ENCODE results near the gene WNT3. TPM values are rescaled to one million over a fixed set of nuclear protein-coding genes. Genes with fewer than 3 reads are reported as not detected.
"Not testable (repeated sequence)": the region's sequence is repeated elsewhere in the genome, so short reads cannot be mapped to it uniquely, and the experiment has no call there.

WNT3 gene
- total RNA-seq, 2 experiments from 2014 or later, result not detected

DNA sequence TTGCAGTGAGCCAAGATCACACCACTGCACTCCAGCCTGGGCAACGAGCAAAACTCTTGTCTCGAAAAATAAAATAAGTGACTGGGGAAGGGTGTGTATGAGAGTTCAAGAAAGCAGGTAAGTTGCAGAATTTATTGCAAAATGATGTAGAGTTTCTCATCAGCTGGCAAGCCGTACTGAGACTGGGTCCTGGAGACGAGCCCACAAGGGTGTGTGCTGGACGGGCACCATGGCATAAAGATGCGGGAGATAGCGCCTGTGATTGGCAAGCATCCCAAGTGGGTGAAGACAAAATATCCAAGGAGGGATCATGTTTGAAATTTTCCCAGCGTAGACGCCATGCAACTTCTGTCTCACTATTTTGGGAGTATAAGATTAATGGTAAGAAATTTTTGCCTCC lies 59.4 kb downstream of the WNT3 start:
- H3K4me1 Mint-ChIP-seq (ENCODE audit: low read depth), result no peaks in the 10 kb centered on the region
- no peaks in the 10 kb centered on the region for H3K27me3 ChIP-seq (ENCODE audit: control insufficient read depth in 1 of 2, insufficient read depth in 2 of 2, low read length in 2 of 2)
- no peak overlapping the region for H3K4me3 Mint-ChIP-seq
- H3K9me3 ChIP-seq (ENCODE audit: control insufficient read depth in 1 of 2, insufficient read depth in 1 of 2, low read length in 2 of 2), result no peaks in the 10 kb centered on the region
- H3K27ac Mint-ChIP-seq, result no peak overlapping the region
- intact Hi-C loops (cut with DNase I, micrococcal nuclease), result no loop called here
- DNase-seq (no peak), ATAC-seq (ENCODE audit: poor library complexity) (no peak)
- no peak overlapping the region for H3K27ac ChIP-seq (ENCODE audit: low read depth in 1 of 2, low read length in 2 of 2)
- no peaks in the 10 kb centered on the region for H3K9me3 Mint-ChIP-seq
- TF ChIP-seq, protein P1, sequence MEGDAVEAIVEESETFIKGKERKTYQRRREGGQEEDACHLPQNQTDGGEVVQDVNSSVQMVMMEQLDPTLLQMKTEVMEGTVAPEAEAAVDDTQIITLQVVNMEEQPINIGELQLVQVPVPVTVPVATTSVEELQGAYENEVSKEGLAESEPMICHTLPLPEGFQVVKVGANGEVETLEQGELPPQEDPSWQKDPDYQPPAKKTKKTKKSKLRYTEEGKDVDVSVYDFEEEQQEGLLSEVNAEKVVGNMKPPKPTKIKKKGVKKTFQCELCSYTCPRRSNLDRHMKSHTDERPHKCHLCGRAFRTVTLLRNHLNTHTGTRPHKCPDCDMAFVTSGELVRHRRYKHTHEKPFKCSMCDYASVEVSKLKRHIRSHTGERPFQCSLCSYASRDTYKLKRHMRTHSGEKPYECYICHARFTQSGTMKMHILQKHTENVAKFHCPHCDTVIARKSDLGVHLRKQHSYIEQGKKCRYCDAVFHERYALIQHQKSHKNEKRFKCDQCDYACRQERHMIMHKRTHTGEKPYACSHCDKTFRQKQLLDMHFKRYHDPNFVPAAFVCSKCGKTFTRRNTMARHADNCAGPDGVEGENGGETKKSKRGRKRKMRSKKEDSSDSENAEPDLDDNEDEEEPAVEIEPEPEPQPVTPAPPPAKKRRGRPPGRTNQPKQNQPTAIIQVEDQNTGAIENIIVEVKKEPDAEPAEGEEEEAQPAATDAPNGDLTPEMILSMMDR (IDR thresholded peaks at IDR 0.05), result no peak
- no peak overlapping the region for H3K4me3 ChIP-seq (ENCODE audit: low read length)
- H3K4me1 ChIP-seq (ENCODE audit: insufficient read depth, low read length), result no peaks in the 10 kb centered on the region
- ChIA-PET CTCF (no interaction called here), POLR2A (no interaction called here)
- peaks cover 34% of the 10 kb centered on the region for H3K36me3 ChIP-seq (ENCODE audit: insufficient read depth, low read length)
- H3K27me3 Mint-ChIP-seq, result no peaks in the 10 kb centered on the region
- peaks cover 40% of the 10 kb centered on the region for H3K36me3 Mint-ChIP-seq (ENCODE audit: low read depth)

DNA sequence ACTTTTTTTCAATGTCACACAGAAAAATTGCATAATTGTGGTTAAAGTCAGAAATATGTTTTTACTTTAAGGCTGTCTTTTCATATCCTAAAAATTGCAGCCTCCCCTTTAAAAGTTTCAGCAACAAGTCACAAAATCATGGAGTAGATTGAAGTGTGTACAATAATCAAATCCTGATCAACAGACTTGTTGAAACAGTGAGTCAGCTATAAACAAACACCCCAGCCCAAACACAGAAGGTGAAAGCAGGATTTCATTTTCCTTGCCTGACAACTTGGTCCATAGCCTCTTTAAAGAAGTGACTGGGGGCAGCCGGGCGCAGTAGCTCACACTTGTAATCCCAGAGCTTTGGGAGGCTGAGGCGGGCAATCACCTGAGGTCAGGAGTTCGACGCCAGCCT lies 59.9 kb downstream of the WNT3 start:
- no peak overlapping the region for H3K27ac ChIP-seq (ENCODE audit: low read depth in 1 of 2, low read length in 2 of 2)
- intact Hi-C loops (cut with DNase I, micrococcal nuclease), result no loop called here
- no peak overlapping the region for H3K27ac Mint-ChIP-seq
- DNase-seq (no peak), ATAC-seq (ENCODE audit: poor library complexity) (no peak)
- H3K27me3 Mint-ChIP-seq, result no peaks in the 10 kb centered on the region
- no peaks in the 10 kb centered on the region for H3K4me1 Mint-ChIP-seq (ENCODE audit: low read depth)
- H3K36me3 ChIP-seq (ENCODE audit: insufficient read depth, low read length), result peaks cover 36% of the 10 kb centered on the region
- TF ChIP-seq, protein P1 (IDR thresholded peaks at IDR 0.05), result no peak
- peaks cover 45% of the 10 kb centered on the region for H3K36me3 Mint-ChIP-seq (ENCODE audit: low read depth)
- no peaks in the 10 kb centered on the region for H3K27me3 ChIP-seq (ENCODE audit: control insufficient read depth in 1 of 2, insufficient read depth in 2 of 2, low read length in 2 of 2)
- H3K9me3 ChIP-seq (ENCODE audit: control insufficient read depth in 1 of 2, insufficient read depth in 1 of 2, low read length in 2 of 2), result no peaks in the 10 kb centered on the region
- POLR2A ChIA-PET, result no interaction called here
- CTCF ChIA-PET, result no interaction called here
- no peak overlapping the region for H3K4me3 ChIP-seq (ENCODE audit: low read length)
- no peaks in the 10 kb centered on the region for H3K9me3 Mint-ChIP-seq
- no peaks in the 10 kb centered on the region for H3K4me1 ChIP-seq (ENCODE audit: insufficient read depth, low read length)
- no peak overlapping the region for H3K4me3 Mint-ChIP-seq

DNA sequence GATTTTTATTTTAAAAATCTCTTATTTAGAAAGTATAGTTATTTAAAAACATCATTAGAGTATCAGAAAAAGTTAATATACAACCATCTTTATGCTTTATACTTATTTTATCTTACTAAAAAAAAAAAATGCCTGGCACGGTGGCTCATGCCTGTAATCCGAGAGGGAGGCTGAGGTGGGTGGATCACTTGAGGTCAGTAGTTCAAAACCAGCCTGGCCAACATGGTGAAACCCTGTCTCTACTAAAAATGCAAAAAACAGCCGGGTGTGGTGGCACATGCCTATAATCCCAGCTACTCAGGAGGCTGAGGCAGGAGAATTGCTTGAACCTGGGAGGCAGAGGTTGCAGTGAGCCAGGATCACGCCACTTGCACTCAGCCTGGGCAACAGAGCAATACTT lies 60.9 kb downstream of the WNT3 start:
- H3K4me1 Mint-ChIP-seq (ENCODE audit: low read depth); DNase-seq; POLR2A ChIA-PET; H3K27me3 ChIP-seq (ENCODE audit: control insufficient read depth in 1 of 2, insufficient read depth in 2 of 2, low read length in 2 of 2); intact Hi-C loops (cut with DNase I, micrococcal nuclease); H3K4me1 ChIP-seq (ENCODE audit: insufficient read depth, low read length); H3K9me3 ChIP-seq (ENCODE audit: control insufficient read depth in 1 of 2, insufficient read depth in 1 of 2, low read length in 2 of 2); CTCF ChIA-PET; H3K27me3 Mint-ChIP-seq; H3K27ac Mint-ChIP-seq; H3K4me3 ChIP-seq (ENCODE audit: low read length); ATAC-seq (ENCODE audit: poor library complexity); H3K9me3 Mint-ChIP-seq; H3K27ac ChIP-seq (ENCODE audit: low read depth in 1 of 2, low read length in 2 of 2); H3K4me3 Mint-ChIP-seq: not testable (repeated sequence)
- H3K36me3 Mint-ChIP-seq (ENCODE audit: low read depth), result peaks cover 54% of the 10 kb centered on the region
- H3K36me3 ChIP-seq (ENCODE audit: insufficient read depth, low read length), result peaks cover 39% of the 10 kb centered on the region

DNA sequence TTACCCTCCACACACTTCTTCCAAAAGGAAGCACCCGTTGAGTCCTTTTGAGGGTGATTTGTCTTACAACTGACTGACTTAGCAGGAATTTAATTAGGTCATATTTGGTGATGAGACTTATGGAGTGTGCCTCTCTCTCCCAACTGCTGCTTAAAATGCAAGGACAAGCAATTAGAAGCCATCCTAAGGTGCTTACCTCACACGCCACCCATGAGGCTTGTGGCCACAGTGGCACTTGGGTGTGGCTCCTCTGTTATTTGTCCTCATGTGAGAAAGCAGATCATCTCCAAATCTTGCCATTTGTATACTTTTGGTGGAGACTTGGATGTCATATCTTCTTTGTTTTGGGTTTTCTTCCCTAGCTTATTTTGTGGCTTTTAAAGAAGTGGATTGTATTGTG lies 61.6 kb downstream of the WNT3 start:
- intact Hi-C loops (cut with DNase I, micrococcal nuclease), result no loop called here
- no peak overlapping the region for H3K27ac Mint-ChIP-seq
- no peaks in the 10 kb centered on the region for H3K9me3 Mint-ChIP-seq
- no peak overlapping the region for H3K4me3 Mint-ChIP-seq
- no peaks in the 10 kb centered on the region for H3K9me3 ChIP-seq (ENCODE audit: control insufficient read depth in 1 of 2, insufficient read depth in 1 of 2, low read length in 2 of 2)
- no peaks in the 10 kb centered on the region for H3K27me3 ChIP-seq (ENCODE audit: control insufficient read depth in 1 of 2, insufficient read depth in 2 of 2, low read length in 2 of 2)
- CTCF ChIA-PET, result no interaction called here
- H3K27me3 Mint-ChIP-seq, result no peaks in the 10 kb centered on the region
- H3K4me1 ChIP-seq (ENCODE audit: insufficient read depth, low read length), result no peaks in the 10 kb centered on the region
- TF ChIP-seq, protein P1 (IDR thresholded peaks at IDR 0.05), result no peak
- no peak for DNase-seq
- peaks cover 62% of the 10 kb centered on the region for H3K36me3 Mint-ChIP-seq (ENCODE audit: low read depth)
- POLR2A ChIA-PET, result no interaction called here
- no peak overlapping the region for H3K27ac ChIP-seq (ENCODE audit: low read depth in 1 of 2, low read length in 2 of 2)
- no peak for ATAC-seq (ENCODE audit: poor library complexity)
- H3K4me3 ChIP-seq (ENCODE audit: low read length), result no peak overlapping the region
- peaks cover 46% of the 10 kb centered on the region for H3K36me3 ChIP-seq (ENCODE audit: insufficient read depth, low read length)
- no peaks in the 10 kb centered on the region for H3K4me1 Mint-ChIP-seq (ENCODE audit: low read depth)
